Left hindlimb (tissue), 1 donor: Measurements from ENCODE around the gene AIP.

Experiments used
- DNase-seq: peaks from one replicate; pipeline ENCODE4 v3.0.0-alpha.2; 2018

The AIP gene

DNA sequence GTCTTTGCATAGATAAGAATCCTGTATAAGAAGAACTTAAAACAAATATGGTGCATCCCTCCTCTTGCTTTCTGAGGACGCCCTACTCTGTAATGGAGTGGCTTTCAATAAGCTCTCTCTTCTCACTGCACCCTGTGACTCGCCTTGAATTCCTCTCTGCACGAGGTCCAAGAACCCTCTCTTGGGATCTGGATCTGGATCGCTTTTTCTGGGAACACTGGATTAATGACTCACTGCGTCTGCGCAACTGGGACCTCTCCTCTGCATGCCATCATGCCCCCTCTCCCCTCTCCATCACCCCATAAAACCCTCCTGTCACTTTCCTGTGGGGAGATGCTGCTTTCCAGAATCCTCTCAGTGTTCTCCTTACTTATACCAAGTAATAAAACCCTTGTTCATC lies 55.5 kb downstream of the AIP start:
- no peak for DNase-seq

- DNase-seq: no peak
These were observed 56.1 kb downstream of the AIP start for GRCh38 chr11:67538823-67539505.

- no peak for DNase-seq
These were observed 56.7 kb downstream of the AIP start for GRCh38 chr11:67539550-67539949.
